ENCODE results near the gene OR2V2.

- TF ChIP-seq TEAD4 (IDR thresholded peaks at IDR 0.05; ENCODE audit: borderline replicate concordance, insufficient read depth) (no peak), CTCF (IDR thresholded peaks at IDR 0.05) (no peak), POLR2AphosphoS5 (IDR thresholded peaks at IDR 0.05; ENCODE audit: low read depth, low read length) (no peak), TCF12 (IDR thresholded peaks at IDR 0.05) (no peak), TAF1 (IDR thresholded peaks at IDR 0.05; ENCODE audit: borderline replicate concordance, low read depth, low read length) (no peak), EZH2phosphoT487 (IDR thresholded peaks at IDR 0.05; ENCODE audit: borderline replicate concordance, low read depth) (no peak), YY1 (IDR thresholded peaks at IDR 0.05; ENCODE audit: low read depth) (no peak), RFX5 (IDR thresholded peaks at IDR 0.05; ENCODE audit: low read length) (no peak), ZBTB33 (IDR thresholded peaks at IDR 0.05; ENCODE audit: borderline replicate concordance, low read depth) (no peak), RCOR1 (IDR thresholded peaks at IDR 0.05; ENCODE audit: low read length) (no peak), GATA2 (CRISPR knock-in tag; IDR thresholded peaks at IDR 0.05) (no peak)
These were observed 9.1 kb upstream of the OR2V2 start for GRCh38 chr5:181138258-181138657.

Measured in SK-N-SH (cell line).